NCI-H2171 (cell line): ENCODE data around the gene HUS1.
"Not testable (repeated sequence)": the region's sequence is repeated elsewhere in the genome, so short reads cannot be mapped to it uniquely, and the experiment has no call there.

Source experiments
- DNase-seq: peaks from one replicate; lab custom pipeline; 2025; lab: John Stamatoyannopoulos, UW

HUS1 gene

DNA sequence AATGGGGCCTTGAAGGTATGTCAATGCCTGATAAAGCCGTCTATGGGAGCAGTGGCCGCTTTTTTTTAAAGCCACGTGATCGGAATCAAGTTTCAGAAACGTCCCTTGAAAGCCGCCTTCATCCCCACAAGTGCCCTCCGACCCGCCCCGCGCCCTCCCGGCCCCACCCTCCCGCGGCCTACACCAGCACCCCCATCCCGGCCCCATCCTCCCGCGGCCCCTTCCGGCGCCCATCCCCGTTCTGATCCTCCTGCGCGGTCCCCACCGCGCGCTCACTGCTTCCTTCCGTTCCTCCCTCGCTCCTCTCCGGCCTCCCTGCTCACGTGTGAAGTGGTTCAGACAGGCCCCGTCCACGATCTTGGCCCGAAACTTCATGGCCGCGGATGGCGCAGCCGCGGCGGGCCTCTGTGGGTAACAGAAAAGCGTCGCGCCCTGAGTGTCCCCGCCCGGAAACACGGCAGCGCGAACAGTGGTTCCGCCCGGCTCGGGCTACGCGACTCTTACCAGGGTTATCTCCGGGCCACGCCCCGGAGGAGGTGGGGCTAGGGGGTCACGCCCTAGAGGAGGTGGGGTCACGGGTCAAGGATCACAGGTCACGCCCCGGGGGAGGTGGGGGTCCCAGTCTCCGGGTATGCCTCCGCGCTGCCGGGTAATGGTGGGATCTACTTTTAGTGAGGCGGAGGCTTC is at the start of gene HUS1:
Gene HUS1 (minus strand): TSS at position 471 of the 687 bp plus-strand sequence. CDS start 96 bp downstream, at position 375.
- peak; percentile 95 for DNase-seq

DNA sequence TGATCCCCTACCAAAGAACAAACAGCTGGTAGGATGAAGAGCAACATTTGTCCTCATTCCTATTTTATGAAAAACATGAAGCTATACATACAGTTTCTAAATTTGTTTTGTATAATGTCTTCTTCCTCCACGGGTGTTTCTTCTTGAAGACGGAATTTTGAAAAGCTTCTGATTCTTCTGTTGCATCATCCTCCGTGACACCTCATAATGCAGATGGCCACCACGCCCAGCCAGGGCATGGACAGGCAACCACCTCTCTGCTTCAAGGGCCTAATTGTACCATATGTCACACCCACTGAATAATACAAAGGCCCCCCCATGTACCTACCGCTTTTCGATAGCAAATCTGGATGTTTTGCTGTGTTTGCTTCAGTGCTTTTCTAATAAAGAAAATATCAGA is 49.5 kb upstream of the HUS1 start, which contains the start of gene SUN3:
Gene SUN3 (minus strand): TSS at position 170 of the 400 bp plus-strand sequence. CDS start 169 bp downstream, at position 1.
- no peak for DNase-seq

DNA sequence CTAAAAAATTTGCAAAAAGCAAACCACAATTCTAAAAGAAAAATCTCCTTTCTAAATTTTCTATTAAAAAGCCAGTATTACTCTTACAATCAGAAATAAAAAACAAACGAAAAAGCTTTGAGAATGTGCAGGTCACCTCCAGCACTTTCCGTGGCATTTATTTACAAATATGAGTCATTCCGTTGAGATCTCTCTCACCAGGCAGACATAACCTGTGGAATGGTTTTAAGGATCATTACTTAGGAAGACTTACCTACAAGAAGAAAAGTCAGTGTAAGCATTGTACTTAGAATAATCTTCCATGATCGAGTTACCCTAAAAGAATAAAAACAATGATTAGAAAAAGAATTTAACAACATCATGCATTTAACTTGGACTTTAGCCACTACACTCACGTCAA is 46.2 kb upstream of the HUS1 start:
- DNase-seq = no peak

DNA sequence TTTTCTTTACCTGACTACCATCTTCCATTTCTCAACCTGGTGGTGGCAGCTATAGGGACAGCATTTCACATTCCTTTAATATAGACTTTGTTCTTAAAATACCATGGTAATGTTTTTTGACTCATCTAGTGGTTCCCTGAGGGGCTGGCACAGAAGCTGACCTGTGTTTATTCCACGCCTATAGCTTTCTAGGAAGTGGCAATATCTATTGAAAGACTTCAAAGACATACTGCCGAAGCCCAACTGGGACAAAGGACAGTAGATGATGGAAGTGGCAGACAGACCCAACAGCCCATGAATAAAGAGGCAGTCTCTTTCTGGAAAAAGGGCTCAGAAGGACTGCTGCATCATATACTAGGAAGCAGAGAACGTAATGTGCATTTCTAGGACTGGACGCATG is 38.3 kb upstream of the HUS1 start:
- DNase-seq = no peak

DNA sequence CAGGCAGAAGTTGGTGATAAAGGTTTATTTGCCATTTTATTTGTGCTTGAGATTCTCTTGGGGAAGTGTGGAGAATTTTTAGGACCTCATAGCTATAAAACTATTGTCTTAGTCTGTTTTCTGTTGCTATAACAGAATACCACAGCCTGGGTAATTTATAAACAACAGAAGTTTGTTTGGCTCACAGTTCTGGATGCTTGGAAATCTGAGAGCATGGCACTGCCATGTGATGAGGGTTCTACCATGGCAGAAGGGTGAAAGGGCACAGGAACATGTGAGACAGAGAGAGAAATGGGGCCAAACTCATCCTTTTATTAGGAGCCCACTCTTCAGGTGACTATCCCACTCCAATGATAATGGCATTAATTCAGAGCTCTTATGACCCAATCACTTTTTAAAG is 37.2 kb upstream of the HUS1 start:
- DNase-seq = no peak

DNA sequence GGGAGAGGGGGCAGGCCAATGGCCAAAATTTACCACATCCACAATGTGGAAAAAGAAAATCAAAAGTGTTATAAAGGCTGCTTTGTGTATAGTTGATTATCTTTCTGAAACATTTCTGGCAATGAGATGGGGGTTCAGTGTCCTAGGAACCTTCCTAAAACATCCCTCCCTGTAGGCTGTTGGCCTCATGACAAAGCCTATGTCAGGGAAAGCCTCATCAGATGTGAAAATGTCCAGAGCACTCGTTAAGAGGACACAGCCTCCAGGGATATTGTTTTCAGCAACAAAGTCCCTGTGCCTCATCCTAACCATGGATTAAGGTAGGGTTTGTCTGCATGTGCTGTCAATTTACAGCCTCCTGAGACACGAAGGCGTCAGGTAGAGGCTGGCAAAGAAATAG is 32.5 kb upstream of the HUS1 start:
- DNase-seq = no peak

DNA sequence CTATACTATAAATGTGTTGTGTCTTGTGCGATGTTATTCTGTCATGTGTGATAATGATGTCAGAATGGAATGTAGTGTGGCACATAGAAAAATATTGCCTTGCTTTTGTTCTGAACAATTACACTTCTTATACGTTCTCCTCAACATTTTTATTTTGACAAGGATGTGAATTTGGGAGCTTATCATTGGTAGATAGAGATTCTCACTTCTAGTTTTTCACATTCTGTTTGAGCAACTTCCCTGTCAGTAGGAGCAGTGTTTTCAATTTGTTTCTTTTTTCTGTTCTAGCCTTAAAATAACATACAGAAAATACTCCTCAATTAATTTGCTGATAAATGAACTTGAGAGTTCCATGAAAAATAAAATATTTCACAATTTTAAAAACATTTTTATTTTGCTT is 31.9 kb upstream of the HUS1 start:
- DNase-seq = no peak

DNA sequence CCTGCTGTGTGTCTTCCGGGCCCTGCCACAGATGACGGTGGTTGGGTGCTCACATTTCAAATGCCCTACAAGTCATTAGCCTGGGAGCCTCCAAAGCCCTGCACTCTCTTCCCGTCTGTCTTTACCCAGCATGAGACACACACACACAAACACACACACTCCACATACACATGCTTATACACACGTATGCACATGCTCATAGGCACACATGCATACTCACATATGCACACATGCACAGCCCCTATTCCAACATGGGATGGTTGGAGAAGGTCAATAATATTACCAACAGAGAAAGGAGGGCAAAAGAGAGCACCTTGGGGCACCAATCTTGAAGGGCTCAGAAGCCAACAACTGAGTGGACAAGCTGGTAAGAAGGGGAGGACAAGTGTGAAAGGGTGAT is 30.5 kb upstream of the HUS1 start:
- DNase-seq = no peak

DNA sequence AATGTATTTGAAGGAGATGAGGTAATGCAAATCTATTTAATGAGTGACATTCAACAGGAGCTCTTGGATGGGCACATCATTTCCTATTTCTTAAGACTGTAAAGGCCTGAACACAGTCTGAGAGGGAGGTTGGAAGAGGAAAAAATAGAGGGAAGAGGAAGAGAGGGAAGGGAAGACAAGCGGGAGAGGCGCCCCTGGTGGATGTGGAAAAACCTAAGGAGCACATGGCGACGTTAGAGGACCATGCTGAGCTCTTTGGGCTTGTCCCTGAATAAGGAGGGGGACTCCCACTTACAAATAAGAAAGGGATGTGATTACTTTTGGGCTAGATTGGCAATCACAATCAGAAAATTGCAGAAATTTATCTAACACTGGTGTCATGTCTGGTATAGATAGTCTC is 29.8 kb upstream of the HUS1 start:
- no peak for DNase-seq

DNA sequence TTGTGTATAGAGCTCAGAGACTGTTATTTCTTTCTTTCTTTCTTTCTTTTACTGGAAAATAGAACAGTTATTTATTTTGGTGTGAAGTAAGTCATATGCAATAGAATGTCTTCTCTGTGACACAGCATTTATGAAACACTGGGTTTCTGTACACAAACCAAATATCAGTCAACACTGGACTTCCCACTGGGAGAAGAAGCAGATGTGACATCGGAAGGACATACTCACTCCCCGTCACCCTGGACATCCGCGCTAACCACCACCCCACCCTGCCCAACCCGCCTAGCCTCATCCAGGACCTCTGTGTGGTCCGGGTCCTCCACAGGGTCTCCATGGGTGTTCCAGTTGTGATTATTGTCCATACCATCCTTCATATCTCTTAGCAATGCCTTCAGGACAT is 27.5 kb upstream of the HUS1 start:
- DNase-seq = no peak

DNA sequence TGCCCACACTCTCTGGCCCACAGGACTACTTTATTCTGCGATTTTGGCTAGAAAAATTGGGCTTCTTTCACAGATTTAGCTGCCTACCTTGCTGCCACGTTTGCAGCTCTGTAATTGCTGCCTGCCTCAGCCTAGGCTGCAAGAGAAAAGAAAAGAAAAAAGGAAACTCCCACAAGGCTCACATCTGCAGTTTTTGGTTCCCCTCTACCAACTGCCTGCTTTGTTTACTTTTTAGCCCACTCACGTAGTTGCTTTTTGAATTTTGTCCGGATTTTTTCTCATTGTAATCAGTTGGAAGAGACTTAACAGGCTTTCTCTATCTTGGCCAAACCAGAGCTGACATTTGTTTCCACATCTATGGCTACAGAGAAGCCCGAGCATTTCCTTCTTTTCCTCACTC is 25.2 kb upstream of the HUS1 start:
- no peak for DNase-seq

DNA sequence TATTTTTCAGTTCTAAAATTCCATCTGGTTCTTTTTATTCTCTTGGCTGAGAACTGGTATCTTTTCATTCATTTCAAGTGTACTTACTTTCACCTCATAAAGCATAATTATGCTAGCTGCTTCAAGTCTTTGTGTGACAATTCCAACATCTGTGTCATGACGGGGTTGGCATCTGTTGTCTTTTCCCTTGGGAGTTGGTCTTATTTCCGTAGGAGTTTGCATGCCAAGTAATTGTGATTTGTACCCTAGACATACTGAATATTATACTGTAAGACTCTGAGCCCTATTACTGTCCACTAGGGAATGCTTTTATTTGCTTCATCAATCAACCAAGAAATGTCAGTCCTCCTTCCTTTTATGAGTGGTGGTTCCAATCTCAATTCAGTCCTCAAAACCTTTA is 24.6 kb upstream of the HUS1 start:
- peak; percentile 90 for DNase-seq

DNA sequence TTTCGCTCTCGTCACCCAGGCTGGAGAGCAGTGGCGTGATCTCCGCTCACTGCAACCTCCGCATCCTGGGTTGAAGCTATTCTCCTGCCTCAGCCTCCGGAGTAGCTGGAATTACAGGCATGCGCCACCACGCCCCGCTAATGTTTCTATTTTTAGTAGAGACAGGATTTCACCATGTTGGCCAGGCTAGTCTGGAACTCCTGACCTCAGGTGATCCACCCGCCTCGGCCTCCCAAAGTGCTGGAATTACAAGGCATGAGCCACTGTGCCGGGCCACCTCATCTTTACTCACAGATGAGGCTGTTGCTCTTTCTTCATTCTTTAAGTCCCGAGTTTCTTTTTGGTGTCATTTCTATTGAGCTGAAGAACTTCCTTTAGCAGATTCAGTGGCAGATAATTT is 20.7 kb upstream of the HUS1 start:
- DNase-seq = not testable (repeated sequence)

DNA sequence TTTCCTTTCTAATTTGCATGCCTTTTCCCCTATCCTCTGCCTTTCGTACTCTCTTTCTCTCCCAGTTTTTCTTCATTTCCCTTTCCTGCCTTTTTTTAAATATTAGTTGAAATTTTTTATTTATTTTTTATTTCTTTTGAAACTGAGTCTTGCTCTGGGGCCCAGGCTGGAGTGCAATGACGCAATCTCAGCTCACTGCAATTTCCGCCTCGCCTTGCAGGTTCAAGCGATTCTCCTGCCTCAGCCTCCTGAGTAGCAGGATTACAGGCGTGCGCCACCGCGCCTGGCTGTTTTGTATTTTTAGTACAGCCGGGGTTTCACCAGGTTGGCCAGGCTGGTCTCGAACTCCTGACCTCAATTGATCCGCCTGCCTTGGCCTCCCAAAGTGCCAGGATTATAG is 20.0 kb upstream of the HUS1 start:
- no peak for DNase-seq

DNA sequence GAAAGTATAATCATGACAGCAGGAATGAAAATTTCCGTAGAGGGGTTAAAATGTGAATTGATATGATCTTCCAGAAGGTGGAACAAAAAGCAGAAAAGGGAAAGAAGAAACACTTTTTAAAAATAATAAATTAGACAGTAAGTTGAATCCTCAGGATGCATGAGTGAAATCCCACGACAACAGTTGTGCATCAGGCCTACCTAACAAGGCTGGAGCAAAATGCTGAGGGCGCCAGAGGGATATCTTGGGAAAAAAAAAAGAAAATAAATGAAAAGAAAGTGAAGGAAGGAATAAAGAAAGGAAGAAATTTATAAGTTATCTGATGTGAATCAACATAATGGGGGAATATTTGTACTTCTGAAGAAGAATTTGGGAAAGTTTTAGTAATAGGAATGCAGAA is 13.0 kb upstream of the HUS1 start:
- no peak for DNase-seq

DNA sequence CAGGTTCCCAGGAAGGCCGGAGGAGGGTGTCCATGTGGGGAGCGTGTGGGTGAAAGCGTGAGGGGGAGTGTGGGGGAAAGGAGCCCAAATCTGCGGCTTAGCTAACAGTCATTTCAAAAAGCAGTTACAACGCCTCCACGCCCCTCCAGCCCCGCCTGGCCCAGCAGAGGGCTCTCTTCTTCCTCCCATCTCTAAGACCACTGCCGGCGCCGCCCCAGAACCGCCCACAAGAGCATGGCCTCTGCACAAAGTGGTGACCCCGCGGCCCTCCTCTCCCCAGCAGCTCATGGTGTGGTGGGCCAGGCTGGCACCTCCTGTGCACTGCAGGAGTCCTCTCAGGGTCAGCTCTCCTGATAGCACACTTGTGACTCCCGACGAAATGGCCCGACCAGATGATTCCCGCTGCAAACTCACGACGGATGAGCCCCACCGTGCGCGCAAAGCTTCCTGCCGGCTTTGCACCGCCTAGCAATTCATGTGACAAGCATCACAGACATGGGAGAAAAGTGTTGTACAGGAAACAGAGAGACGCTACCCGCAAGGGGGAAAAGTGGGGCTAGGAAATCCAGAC is 12.4 kb upstream of the HUS1 start:
- no peak for DNase-seq

DNA sequence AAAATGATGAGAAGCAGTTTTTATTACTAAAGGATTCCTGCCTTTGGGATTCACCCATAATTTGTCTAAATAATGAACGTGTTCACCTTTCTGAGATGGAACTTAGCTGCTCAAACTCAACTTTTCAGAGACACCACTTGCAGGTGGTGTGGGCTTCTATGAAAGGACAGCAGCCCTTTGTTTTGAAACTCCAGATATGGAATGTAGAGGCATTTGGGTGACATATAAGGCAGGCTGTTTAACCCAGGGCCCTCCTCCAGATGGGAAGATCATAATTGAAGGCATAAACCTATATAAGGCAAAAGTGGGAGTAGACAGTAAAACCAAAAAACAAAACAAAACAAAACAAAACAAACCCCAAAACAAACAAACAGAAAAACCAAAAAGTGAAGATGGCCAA is 11.9 kb upstream of the HUS1 start:
- no peak for DNase-seq

DNA sequence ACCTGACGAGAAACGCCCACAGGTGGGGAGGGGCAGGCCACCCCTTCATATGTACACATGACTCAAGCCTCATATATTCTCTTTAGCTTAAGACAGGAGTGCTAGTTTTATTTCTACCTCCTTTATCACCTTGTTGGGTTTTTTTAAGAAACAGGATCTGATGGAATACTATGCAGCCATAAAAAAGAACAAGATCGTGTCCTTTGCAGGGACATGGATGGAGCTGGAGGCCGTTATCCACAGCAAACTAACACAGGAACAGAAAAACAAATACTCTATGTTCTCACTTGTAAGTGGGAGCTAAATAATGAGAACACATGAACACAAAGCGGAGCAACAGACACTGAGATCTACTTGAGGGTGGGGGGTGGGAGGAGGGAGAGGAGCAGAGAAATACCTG is 11.2 kb upstream of the HUS1 start:
- no peak for DNase-seq

DNA sequence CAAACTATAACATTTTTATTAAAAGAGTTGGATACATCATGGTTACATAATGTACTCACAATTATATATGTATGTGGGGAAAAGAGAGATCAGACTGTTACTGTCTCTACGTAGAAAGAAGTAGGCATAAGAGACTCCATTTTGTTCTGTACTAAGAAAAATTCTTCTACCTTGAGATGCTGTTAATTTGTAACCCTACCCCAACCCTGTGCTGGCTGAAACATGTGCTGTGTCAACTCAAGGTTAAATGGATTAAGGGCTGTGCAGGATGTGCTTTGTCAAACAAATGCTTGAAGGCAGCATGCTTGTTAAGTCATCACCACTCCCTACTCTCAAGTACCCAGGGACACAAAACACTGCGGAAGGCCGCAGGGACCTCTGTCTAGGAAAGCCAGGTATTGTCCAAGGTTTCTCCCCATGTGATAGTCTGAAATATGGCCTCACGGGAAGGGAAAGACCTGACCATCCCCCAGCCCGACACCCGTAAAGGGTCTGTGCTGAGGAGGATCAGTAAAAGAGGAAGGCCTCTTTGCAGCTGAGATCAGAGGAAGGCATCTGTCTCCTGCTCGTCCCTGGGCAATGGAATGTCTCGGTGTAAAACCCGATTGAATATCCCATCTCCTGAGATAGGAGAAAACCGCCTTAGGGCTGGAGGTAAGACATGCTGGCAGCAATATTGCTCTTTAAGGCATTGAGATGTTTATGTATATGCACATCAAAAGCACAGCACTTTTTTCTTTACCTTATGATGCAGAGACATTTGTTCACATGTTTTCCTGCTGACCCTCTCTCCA is 10.4 kb upstream of the HUS1 start:
- DNase-seq = not testable (repeated sequence)

DNA sequence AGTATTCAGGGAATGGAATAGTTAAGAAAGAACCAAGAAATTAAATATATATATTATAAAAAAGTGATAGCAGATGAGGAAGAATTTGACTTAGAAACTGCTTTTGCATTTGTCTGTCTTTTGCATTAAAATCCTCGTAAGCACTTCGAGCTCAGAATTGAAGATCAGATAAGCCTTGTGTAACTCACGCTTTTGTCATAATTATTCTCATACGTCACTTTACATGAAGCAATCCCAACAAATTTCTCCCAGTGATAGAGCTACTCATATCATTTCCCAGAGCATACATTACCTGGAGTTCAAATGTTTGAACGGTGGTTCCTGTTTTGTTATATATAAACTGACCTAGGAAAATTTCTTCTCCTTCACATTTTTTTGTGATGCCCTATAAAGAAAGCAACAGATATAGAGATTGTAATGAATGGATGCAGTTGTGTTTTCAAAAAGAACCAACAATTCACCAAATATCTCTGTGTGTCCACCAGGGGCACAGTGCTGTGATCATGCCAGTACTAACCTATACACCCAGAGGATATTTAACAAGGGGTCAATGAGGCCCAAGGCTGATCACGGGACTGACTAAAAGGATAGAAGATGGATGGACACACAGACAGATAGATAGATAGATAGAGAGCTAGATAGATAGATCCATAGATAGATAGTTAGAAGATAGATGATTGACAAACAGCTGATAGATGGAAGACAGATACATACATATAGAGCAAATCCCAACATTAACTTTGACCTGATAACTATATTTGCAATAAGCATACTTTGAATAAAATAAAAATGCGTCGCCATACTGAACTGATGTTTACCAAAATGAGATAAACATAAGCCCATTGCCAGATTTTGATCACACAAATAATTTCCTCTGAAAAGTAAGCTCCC is 9.3 kb upstream of the HUS1 start:
- DNase-seq = no peak

DNA sequence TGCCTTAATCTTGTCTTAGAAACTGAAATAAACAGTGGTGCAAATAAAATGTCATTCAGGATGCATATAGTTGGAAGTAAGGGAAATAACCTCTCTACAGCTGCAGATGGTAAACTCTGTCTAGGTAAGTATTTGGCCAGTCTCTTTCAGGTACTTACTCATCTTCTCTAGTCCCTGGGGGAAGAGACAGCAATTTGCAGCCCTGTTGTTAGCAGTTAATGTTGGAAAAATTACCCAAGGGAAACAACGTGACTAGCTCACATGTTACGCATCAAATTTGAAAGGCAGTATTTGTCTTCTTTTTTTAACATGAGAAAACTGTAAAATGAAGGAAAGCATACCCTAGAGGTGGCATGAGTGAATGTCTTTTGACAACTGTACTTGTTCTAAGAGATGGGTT is 3.2 kb upstream of the HUS1 start:
- DNase-seq = peak; percentile 13

DNA sequence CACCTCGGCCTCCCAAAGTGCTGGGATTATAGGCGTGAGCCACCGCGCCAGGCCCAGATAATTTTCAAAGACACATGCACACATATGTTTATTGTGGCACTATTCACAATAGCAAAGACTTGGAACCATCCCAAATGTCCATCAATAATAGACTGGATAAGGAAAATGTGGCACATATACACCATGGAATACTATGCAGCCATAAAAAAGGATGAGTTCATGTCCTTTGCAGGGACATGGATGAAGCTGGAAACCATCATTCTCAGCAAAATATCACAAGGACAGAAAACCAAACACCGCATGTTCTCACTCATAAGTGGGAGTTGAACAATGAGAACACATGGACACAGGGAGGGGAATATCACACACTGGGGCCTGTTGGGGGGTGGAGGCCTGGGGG is 1.2 kb upstream of the HUS1 start:
- not testable (repeated sequence) for DNase-seq
